ENCODE measurements around the gene SMYD3. TPM values are rescaled to one million over a fixed set of nuclear protein-coding genes. Genes with fewer than 3 reads are reported as not detected.

Gene SMYD3
- total and polyA plus RNA-seq, 2 of the 4 experiments (the other 2 are of a cell fraction), result 26.5 to 37.6 TPM

- H3K36me3 ChIP-seq (ENCODE audit: control insufficient read depth, insufficient read depth, low read length), result no peaks in the 10 kb centered on the region
Measured at GRCh38 chr1:246515390-246516005, 8.4 kb upstream of the SMYD3 start.

More at GRCh38 chr1:246515390-246516005, 8.4 kb upstream of the SMYD3 start:
- H3K4me2 ChIP-seq (ENCODE audit: low read depth, low read length), result no peak overlapping the region
- H3K27me3 ChIP-seq (ENCODE audit: control insufficient read depth, insufficient read depth, low read length), result no peaks in the 10 kb centered on the region
- POLR2A ChIA-PET (ENCODE audit: unreplicated experiment), result no interaction called here
- H4K5ac ChIP-seq (ENCODE audit: low read depth, low read length), result no peak overlapping the region
- TF ChIP-seq MXI1 (IDR thresholded peaks at IDR 0.05; ENCODE audit: borderline replicate concordance, low read depth, low read length) (no peak), RCOR1 (IDR thresholded peaks at IDR 0.05; ENCODE audit: insufficient replicate concordance, low read length) (peak; percentile 78)
- H3K14ac ChIP-seq (replicated peaks; ENCODE audit: low read depth, low read length), result no peak overlapping the region
- H4K20me1 ChIP-seq (ENCODE audit: insufficient read depth, low read length), result no peaks in the 10 kb centered on the region
- BruUV-seq (replicated peaks), result no TSS peak
- H3K18ac ChIP-seq (ENCODE audit: low read depth, low read length), result no peak overlapping the region
- intact Hi-C loops (cut with micrococcal nuclease), result no loop called here
- no peak overlapping the region for H3K9ac ChIP-seq (ENCODE audit: low read depth, low read length)
- ATAC-seq (ENCODE audit: low read depth), result no peak
- H2BK15ac ChIP-seq (ENCODE audit: low read depth, low read length), result no peak overlapping the region
- in situ Hi-C loops (cut with MboI; ENCODE audit: low sequenced_read_pairs), result no loop called here
- H2AFZ ChIP-seq (replicated peaks; ENCODE audit: low read length, poor library complexity), result no peak overlapping the region
- no peaks in the 10 kb centered on the region for H3K79me1 ChIP-seq (ENCODE audit: low read depth in 1 of 2, low read length in 2 of 2)
- H2BK120ac ChIP-seq (ENCODE audit: low read depth, low read length), result no peak overlapping the region
- H3K9me1 ChIP-seq (ENCODE audit: insufficient read depth, low read length), result no peaks in the 10 kb centered on the region
- no peak overlapping the region for H2AK9ac ChIP-seq (replicated peaks; ENCODE audit: low read depth, low read length, poor library complexity)
- H2BK20ac ChIP-seq (ENCODE audit: low read depth, low read length), result no peak overlapping the region
- no peak overlapping the region for H3K4me3 ChIP-seq (ENCODE audit: insufficient read depth, low read depth, low read length)
- H2BK5ac ChIP-seq (ENCODE audit: low read depth, low read length, poor library complexity, severe bottlenecking), result no peak overlapping the region
- no peak overlapping the region for H3K27ac ChIP-seq (ENCODE audit: insufficient read depth, low read length)
- no CpG with 5 or more reads among the region's 3 CpGs for WGBS, 2 experiments (ENCODE audit: extremely low coverage in 2 of 2, insufficient read length in 1 of 2)
- H3K56ac ChIP-seq (ENCODE audit: extremely low read depth, insufficient read depth, low read length), result no peak overlapping the region
- dilution Hi-C loops (cut with HindIII; ENCODE audit: low sequenced_read_pairs, unreplicated experiment), result no loop called here
- H2AK5ac ChIP-seq (ENCODE audit: low read depth, low read length), result no peak overlapping the region
- H4K8ac ChIP-seq (ENCODE audit: low read depth in 2 of 2, low read length in 2 of 2), result no peak overlapping the region
- CTCF ChIA-PET, result no interaction called here
- DNase-seq, result no peak
- H3K4ac ChIP-seq (ENCODE audit: low read depth, low read length), result no peak overlapping the region
- no peaks in the 10 kb centered on the region for H3K4me1 ChIP-seq (ENCODE audit: control insufficient read depth, insufficient read depth, low read length)
- H4K91ac ChIP-seq (ENCODE audit: insufficient read depth, low read depth, low read length), result no peak overlapping the region
- H3K9me3 ChIP-seq (ENCODE audit: control insufficient read depth, insufficient read depth, low read length), result peaks cover 43% of the 10 kb centered on the region
- no peak overlapping the region for H3K23ac ChIP-seq (ENCODE audit: low read depth, low read length)
